ENCODE results near the gene ABI1.

DNA sequence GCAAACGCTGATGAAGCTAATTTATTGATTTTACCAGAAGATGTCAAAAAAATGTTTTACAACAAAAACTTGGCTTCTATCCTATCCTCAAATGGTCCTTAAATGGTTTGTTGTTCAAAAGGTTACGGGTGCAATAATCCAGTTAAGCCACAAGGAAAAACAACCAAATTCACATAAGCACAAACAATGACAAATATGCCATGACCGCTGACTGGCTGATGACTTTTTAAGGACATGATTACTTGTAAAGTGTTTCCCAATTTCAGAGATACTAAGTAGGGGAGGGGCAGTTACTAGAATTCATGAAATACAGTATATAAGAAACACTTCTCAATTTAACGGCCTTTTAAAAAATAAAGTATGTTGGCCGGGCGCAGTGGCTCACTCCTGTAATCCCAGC lies 28.8 kb downstream of the ABI1 start:
- no peak for TF ChIP-seq GABPA (IDR thresholded peaks at IDR 0.05 in 1 of 2, conservative IDR thresholded peaks at IDR 0.05 in 1 of 2)
- TF ChIP-seq RAD21 (IDR thresholded peaks at IDR 0.05) = no peak
- TF ChIP-seq, protein P1, sequence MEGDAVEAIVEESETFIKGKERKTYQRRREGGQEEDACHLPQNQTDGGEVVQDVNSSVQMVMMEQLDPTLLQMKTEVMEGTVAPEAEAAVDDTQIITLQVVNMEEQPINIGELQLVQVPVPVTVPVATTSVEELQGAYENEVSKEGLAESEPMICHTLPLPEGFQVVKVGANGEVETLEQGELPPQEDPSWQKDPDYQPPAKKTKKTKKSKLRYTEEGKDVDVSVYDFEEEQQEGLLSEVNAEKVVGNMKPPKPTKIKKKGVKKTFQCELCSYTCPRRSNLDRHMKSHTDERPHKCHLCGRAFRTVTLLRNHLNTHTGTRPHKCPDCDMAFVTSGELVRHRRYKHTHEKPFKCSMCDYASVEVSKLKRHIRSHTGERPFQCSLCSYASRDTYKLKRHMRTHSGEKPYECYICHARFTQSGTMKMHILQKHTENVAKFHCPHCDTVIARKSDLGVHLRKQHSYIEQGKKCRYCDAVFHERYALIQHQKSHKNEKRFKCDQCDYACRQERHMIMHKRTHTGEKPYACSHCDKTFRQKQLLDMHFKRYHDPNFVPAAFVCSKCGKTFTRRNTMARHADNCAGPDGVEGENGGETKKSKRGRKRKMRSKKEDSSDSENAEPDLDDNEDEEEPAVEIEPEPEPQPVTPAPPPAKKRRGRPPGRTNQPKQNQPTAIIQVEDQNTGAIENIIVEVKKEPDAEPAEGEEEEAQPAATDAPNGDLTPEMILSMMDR (IDR thresholded peaks at IDR 0.05; ENCODE audit: low read depth, low read length, missing input control) = no peak

Data from liver (tissue), 3 donors.